B cell (primary cell): ENCODE measurements around the gene CEMIP2. TPM values are rescaled to one million over a fixed set of nuclear protein-coding genes. Genes with fewer than 3 reads are reported as not detected.

Experiments
- ATAC-seq: fragments of 200-7000 bp; cut with Tn5 transposase; one replicate; pipeline ENCODE4 v1.10.0; 2021; ENCODE audit warnings: low read depth, mild to moderate bottlenecking, moderate number of reproducible peaks, moderate library complexity
- CTCF ChIA-PET: fragments of 350-600 bp; sonication (Branson Sonifier 250); formaldehyde crosslinking; loops from one replicate; lab custom pipeline; 2021; ENCODE audit warnings: antibody characterized with exemption, inconsistent platforms; lab: Charles Lee
- POLR2A ChIA-PET: fragments of 350-600 bp; sonication (Branson Sonifier 250); formaldehyde crosslinking; loops from one replicate; lab custom pipeline; 2021; ENCODE audit warnings: antibody characterized with exemption; lab: Charles Lee
- DNase-seq: peaks from one replicate; pipeline ENCODE4 v3.0.0; 2013
- H2AFZ ChIP-seq: 2 replicates; pipeline ENCODE4 v1.6.1; 2012; ENCODE audit warnings: mild to moderate bottlenecking, low read depth, low read length; ENCODE audit not compliant: insufficient read depth, poor library complexity, severe bottlenecking
- H3K27ac ChIP-seq, 2 donors: 1 replicate in 1 of 2; 2 replicates in 1 of 2; pipeline ENCODE4 v1.5.1; 2012 to 2013; ENCODE audit warnings: low read length in 2 of 2, mild to moderate bottlenecking in 2 of 2, moderate library complexity in 1 of 2
- H3K27me3 ChIP-seq, 4 experiments: fragments of 200-600 bp in 1 of 4; sonication (generic) in 1 of 4; replicated peaks in 1 of 4; 1 replicate in 2 of 4; 2 replicates in 2 of 4; pipeline versions ENCODE4 v1.6.1 to v1.7.0; 2013 to 2016; ENCODE audit warnings: low read length in 3 of 4, mild to moderate bottlenecking in 2 of 4, mixed read lengths in 1 of 4, moderate library complexity in 1 of 4; ENCODE audit not compliant: insufficient read depth in 4 of 4, control insufficient read depth in 3 of 4; ENCODE audit errors: control extremely low read depth in 1 of 4
- H3K36me3 ChIP-seq, 2 experiments: replicated peaks in 1 of 2; 1 replicate in 1 of 2; 2 replicates in 1 of 2; pipeline versions ENCODE4 v1.6.1 to v1.7.1; 2013; ENCODE audit warnings: low read length in 1 of 2; ENCODE audit not compliant: insufficient read depth in 2 of 2, control insufficient read depth in 1 of 2; ENCODE audit errors: control extremely low read depth in 1 of 2, extremely low read depth in 1 of 2
- H3K4me1 ChIP-seq, 2 donors: fragments of 200-600 bp in 1 of 2; sonication (generic) in 1 of 2; 1 replicate in 1 of 2; 2 replicates in 1 of 2; pipeline versions ENCODE4 v1.5.1 to v1.6.1; 2013 to 2017; ENCODE audit warnings: low read length in 2 of 2; ENCODE audit not compliant: control insufficient read depth in 2 of 2, insufficient read depth in 2 of 2
- H3K4me2 ChIP-seq: replicated peaks from 2 replicates; pipeline ENCODE3; 2012; ENCODE audit warnings: mild to moderate bottlenecking, low read depth, low read length; ENCODE audit not compliant: poor library complexity, severe bottlenecking
- H3K4me3 ChIP-seq, 5 experiments: fragments of 200-600 bp in 1 of 5; sonication (generic) in 1 of 5; 1 replicate in 3 of 5; 2 replicates in 2 of 5; pipeline versions ENCODE4 v1.5.1 to v1.7.0; 2011 to 2016; ENCODE audit warnings: low read length in 4 of 5, mild to moderate bottlenecking in 4 of 5, low read depth in 2 of 5, control low read depth in 1 of 5, moderate library complexity in 1 of 5; ENCODE audit not compliant: insufficient read depth in 1 of 5; ENCODE audit errors: control extremely low read depth in 1 of 5, extremely low read depth in 1 of 5
- H3K79me2 ChIP-seq: fragments of 200-600 bp; sonication (generic); one replicate; pipeline ENCODE4 v1.6.0; 2016; ENCODE audit warnings: low read length; ENCODE audit not compliant: control insufficient read depth, insufficient read depth
- H3K9ac ChIP-seq: fragments of 200-600 bp; sonication (generic); 2 replicates; pipeline ENCODE4 v1.6.1; 2017; ENCODE audit warnings: mild to moderate bottlenecking, low read length, moderate library complexity
- H3K9me3 ChIP-seq, 3 donors: one replicate each; pipeline versions ENCODE4 v1.6.1 to v1.7.1; 2013; ENCODE audit warnings: low read length in 2 of 3; ENCODE audit not compliant: control insufficient read depth in 2 of 3, insufficient read depth in 1 of 3; ENCODE audit errors: control extremely low read depth in 1 of 3
- H4K20me1 ChIP-seq: 2 replicates; pipeline ENCODE4 v1.6.0; 2012; ENCODE audit warnings: mild to moderate bottlenecking, low read length; ENCODE audit not compliant: insufficient read depth, control insufficient read depth, poor library complexity, severe bottlenecking
- H3K27ac Mint-ChIP-seq: one replicate; pipeline ENCODE4 v1.8.0; 2021; ENCODE audit warnings: mixed read lengths
- H3K27me3 Mint-ChIP-seq: one replicate; pipeline ENCODE4 v1.8.0; 2021; ENCODE audit warnings: mixed read lengths
- H3K4me1 Mint-ChIP-seq: one replicate; pipeline ENCODE4 v1.8.0; 2021; ENCODE audit warnings: mixed read lengths
- H3K4me3 Mint-ChIP-seq: one replicate; pipeline ENCODE4 v1.8.0; 2021; ENCODE audit warnings: mixed read lengths
- H3K9me3 Mint-ChIP-seq: one replicate; pipeline ENCODE4 v1.8.0; 2022; ENCODE audit warnings: mixed read lengths; ENCODE audit not compliant: insufficient read depth
- EZH2 ChIP-seq: IDR thresholded peaks from 2 replicates; pipeline ENCODE4 v1.6.1; 2012; ENCODE audit warnings: borderline replicate concordance, low read depth, mild to moderate bottlenecking, moderate library complexity, low read length; ENCODE audit not compliant: insufficient read depth, poor library complexity, severe bottlenecking
- WGBS: methylation state at CpG from one replicate; pipeline ENCODE4 v1.1.5; 2013; ENCODE audit warnings: missing lambda C conversion rate; ENCODE audit not compliant: insufficient coverage; 5-methylcytosine and 5-hydroxymethylcytosine counted together
- intact Hi-C: fragments of 100-400 bp; cut with micrococcal nuclease; formaldehyde crosslinking; loops from one replicate; pipeline ENCODE4 v1.10.0; 2022
- polyA plus RNA-seq: library from polyadenylated mRNA; depleted of rRNA; stranded (reverse); fragments of >200 nt; gene quantifications from 2 replicates; pipeline ENCODE4 v1.2.3, GENCODE V29; 2012
- total RNA-seq, 2 donors: library from RNA; stranded (reverse); fragments of 120-200 nt in 1 of 2; gene quantifications; 1 replicate in 1 of 2; 2 replicates in 1 of 2; pipeline versions ENCODE4 v1.2.3 to v1.2.4, GENCODE V29; 2013 to 2022
- TF ChIP-seq, protein P1 (sequence below): fragments of 200-600 bp; IDR thresholded peaks from one replicate; pipeline ENCODE4 v1.8.0; 2022; ENCODE audit warnings: antibody characterized with exemption, mild to moderate bottlenecking

CEMIP2 gene
- total and polyA plus RNA-seq, 2 donors (not counting 1 experiment from before 2014, with no cell fraction given), result 35.4 to 90.6 TPM

DNA sequence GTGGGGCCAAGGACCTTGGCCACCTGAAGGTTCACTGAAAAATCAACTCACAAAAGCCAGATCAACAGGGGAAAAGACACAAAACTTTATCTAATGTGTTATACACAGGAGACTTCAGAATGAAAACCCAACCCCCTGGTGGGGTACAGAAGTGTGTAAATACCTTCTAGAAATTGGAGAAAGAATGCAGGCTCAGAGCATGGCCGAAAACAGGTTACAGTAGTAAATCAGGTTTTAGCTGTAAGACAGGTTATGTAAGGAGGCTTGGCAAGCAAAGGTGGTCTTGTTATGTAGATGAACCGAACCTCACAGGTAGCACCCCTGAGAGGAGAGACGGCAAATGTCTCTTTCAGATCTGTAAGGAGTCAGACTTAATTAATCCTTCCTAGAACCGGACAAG is 10.0 kb downstream of the CEMIP2 start:
- H3K27ac Mint-ChIP-seq, result no peak overlapping the region

DNA sequence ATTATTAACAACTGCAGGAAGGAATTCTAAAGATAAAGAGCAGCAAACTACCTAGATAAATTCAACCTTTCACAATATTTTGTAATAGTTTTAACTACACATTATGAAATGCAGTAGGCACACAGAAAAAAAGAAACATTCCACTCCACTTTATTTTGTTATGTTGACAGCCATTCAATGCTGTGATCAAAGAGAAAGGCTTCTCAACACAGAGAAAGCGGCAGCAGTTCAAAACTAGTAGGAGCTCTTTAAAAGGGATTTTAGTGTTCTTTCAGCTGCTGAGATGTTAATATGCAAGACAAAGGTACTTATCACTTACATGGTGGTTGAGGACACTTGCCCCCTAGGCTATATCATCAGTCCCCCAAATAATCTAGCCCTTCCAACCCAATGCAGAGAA is 11.6 kb downstream of the CEMIP2 start:
- Mint-ChIP-seq H3K9me3 (no peaks in the 10 kb centered on the region), H3K4me1 (peaks cover 70% of the 10 kb centered on the region), H3K4me3 (no peak overlapping the region), H3K27me3 (no peaks in the 10 kb centered on the region), H3K27ac (peak overlapping the region; percentile 34)
- H3K4me2 ChIP-seq, result no peak overlapping the region
- peaks cover 29 to 34% of the 10 kb centered on the region in 2 donors for H3K4me1 ChIP-seq
- no peaks in the 10 kb centered on the region for H3K27me3 ChIP-seq
- TF ChIP-seq, protein P1, sequence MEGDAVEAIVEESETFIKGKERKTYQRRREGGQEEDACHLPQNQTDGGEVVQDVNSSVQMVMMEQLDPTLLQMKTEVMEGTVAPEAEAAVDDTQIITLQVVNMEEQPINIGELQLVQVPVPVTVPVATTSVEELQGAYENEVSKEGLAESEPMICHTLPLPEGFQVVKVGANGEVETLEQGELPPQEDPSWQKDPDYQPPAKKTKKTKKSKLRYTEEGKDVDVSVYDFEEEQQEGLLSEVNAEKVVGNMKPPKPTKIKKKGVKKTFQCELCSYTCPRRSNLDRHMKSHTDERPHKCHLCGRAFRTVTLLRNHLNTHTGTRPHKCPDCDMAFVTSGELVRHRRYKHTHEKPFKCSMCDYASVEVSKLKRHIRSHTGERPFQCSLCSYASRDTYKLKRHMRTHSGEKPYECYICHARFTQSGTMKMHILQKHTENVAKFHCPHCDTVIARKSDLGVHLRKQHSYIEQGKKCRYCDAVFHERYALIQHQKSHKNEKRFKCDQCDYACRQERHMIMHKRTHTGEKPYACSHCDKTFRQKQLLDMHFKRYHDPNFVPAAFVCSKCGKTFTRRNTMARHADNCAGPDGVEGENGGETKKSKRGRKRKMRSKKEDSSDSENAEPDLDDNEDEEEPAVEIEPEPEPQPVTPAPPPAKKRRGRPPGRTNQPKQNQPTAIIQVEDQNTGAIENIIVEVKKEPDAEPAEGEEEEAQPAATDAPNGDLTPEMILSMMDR, result no peak
- TF ChIP-seq EZH2, result no peak
- ChIA-PET POLR2A (no interaction called here), CTCF (no interaction called here)
- H3K79me2 ChIP-seq, result peaks cover 89% of the 10 kb centered on the region
- intact Hi-C loops, result no loop called here
- H3K36me3 ChIP-seq, result peaks cover 3 to 8% of the 10 kb centered on the region in 2 experiments
- H3K9ac ChIP-seq, result no peak overlapping the region
- DNase-seq, result no peak
- no peak for ATAC-seq
- H3K9me3 ChIP-seq, result no peaks in the 10 kb centered on the region
- no peak overlapping the region for H3K4me3 ChIP-seq
- H3K27ac ChIP-seq, result no peak overlapping the region
- no peak overlapping the region for H2AFZ ChIP-seq
- WGBS, result no CpG with 5 or more reads among the region's 1 CpG
- H4K20me1 ChIP-seq, result peaks cover 75% of the 10 kb centered on the region

More for the DNA sequence above, 10.0 kb downstream of the CEMIP2 start:
- no peak for TF ChIP-seq EZH2
- TF ChIP-seq, protein P1, result no peak
- H3K4me1 Mint-ChIP-seq, result peaks cover 66% of the 10 kb centered on the region
- Histone ChIP-seq H3K4me2 (no peak overlapping the region), H2AFZ (no peak overlapping the region), H3K79me2 (peaks cover 90% of the 10 kb centered on the region), H3K9ac (no peak overlapping the region), H3K9me3 (no peaks in the 10 kb centered on the region), H3K4me1 (peaks cover 28 to 42% of the 10 kb centered on the region in 2 donors), H3K4me3 (no peak overlapping the region), H3K36me3 (peaks cover 4 to 8% of the 10 kb centered on the region in 2 experiments), H4K20me1 (peaks cover 70% of the 10 kb centered on the region), H3K27me3 (no peaks in the 10 kb centered on the region), H3K27ac (no peak overlapping the region)
- H3K27me3 Mint-ChIP-seq, result no peaks in the 10 kb centered on the region
- WGBS, result 100% methylated on average over 2 of the region's 4 CpGs
- no peak for DNase-seq
- CTCF ChIA-PET, result interaction anchor here (0.5 kb wide), 1 partner anchor 267 kb away, joined by 3 read pairs; no protein-coding TSS in a partner anchor
- POLR2A ChIA-PET, result no interaction called here
- H3K9me3 Mint-ChIP-seq, result no peaks in the 10 kb centered on the region
- no peak for ATAC-seq
- H3K4me3 Mint-ChIP-seq, result no peak overlapping the region
- intact Hi-C loops, result no loop called here
